ENCODE data around the gene SOX2. TPM values are rescaled to one million over a fixed set of nuclear protein-coding genes. Genes with fewer than 3 reads are reported as not detected.
A peak's percentile ranks its signal among the peaks of the same experiment; 100 is the strongest.

The SOX2 gene
- total RNA-seq, 2 donors from 2014 or later = 0.51 to 0.67 TPM

GRCh38 chr3:181707980-181708379 is 3.7 kb upstream of the SOX2 start:
- no peak for DNase-seq (ENCODE audit: low spot score)
- peaks cover 0 to 39% of the 10 kb centered on the region in 2 donors for H3K4me1 ChIP-seq
- H3K27ac ChIP-seq = no peak overlapping the region
- no peaks in the 10 kb centered on the region for H3K36me3 ChIP-seq
- H3K4me3 ChIP-seq = no peak overlapping the region
- no peak for TF ChIP-seq CTCF (IDR thresholded peaks at IDR 0.05)
- H3K27me3 ChIP-seq = peaks cover 56 to 65% of the 10 kb centered on the region in 2 donors
- H3K9me3 ChIP-seq = no peaks in the 10 kb centered on the region

- Histone ChIP-seq H3K4me1 (peaks cover 0 to 35% of the 10 kb centered on the region in 2 donors), H3K27ac (no peak overlapping the region), H3K9me3 (no peaks in the 10 kb centered on the region), H3K4me3 (no peak overlapping the region), H3K36me3 (no peaks in the 10 kb centered on the region), H3K27me3 (peaks cover 48 to 56% of the 10 kb centered on the region in 2 donors)
- peak; percentile 71 to 85 for TF ChIP-seq CTCF (IDR thresholded peaks at IDR 0.05)
- no peak for DNase-seq (ENCODE audit: low spot score)
Measured at GRCh38 chr3:181709537-181710279, 2.0 kb upstream of the SOX2 start.

GRCh38 chr3:181710345-181711291 is 1.1 kb upstream of the SOX2 start:
- TF ChIP-seq CTCF (IDR thresholded peaks at IDR 0.05) = no peak
- H3K27me3 ChIP-seq = peaks cover 41 to 53% of the 10 kb centered on the region in 2 donors
- no peaks in the 10 kb centered on the region for H3K9me3 ChIP-seq
- no peak overlapping the region for H3K4me3 ChIP-seq
- H3K27ac ChIP-seq = no peak overlapping the region
- no peaks in the 10 kb centered on the region for H3K36me3 ChIP-seq
- no peak for DNase-seq (ENCODE audit: low spot score)
- peaks cover 0 to 35% of the 10 kb centered on the region in 2 donors for H3K4me1 ChIP-seq

- TF ChIP-seq CTCF (IDR thresholded peaks at IDR 0.05) = no peak
- DNase-seq (ENCODE audit: low spot score) = no peak
- H3K27me3 ChIP-seq = peaks cover 45 to 61% of the 10 kb centered on the region in 2 donors
Measured at GRCh38 chr3:181712226-181712552, 464 bp downstream of the SOX2 start.

GRCh38 chr3:181712553-181713279 is 991 bp downstream of the SOX2 start:
- Histone ChIP-seq H3K27ac (no peak overlapping the region), H3K4me1 (peaks cover 0 to 35% of the 10 kb centered on the region in 2 donors), H3K27me3 (peaks cover 51 to 66% of the 10 kb centered on the region in 2 donors), H3K36me3 (no peaks in the 10 kb centered on the region), H3K9me3 (no peaks in the 10 kb centered on the region), H3K4me3 (peak overlapping the region; percentile 2 to 36)
- no peak for DNase-seq (ENCODE audit: low spot score)
- TF ChIP-seq CTCF (IDR thresholded peaks at IDR 0.05) = no peak

More at GRCh38 chr3:181712226-181712552, 464 bp downstream of the SOX2 start:
- Histone ChIP-seq H3K9me3 (no peaks in the 10 kb centered on the region), H3K4me3 (peak overlapping the region in 1 of 2 donors; percentile 36), H3K27ac (no peak overlapping the region), H3K4me1 (peaks cover 0 to 35% of the 10 kb centered on the region in 2 donors), H3K36me3 (no peaks in the 10 kb centered on the region)

Measured in right atrium auricular region (tissue), 2 donors.